Peyer's patch (tissue), 4 donors: ENCODE data around the gene SGMS2.

ENCODE experiments used
- CTCF ChIP-seq, 6 experiments: fragments of 450-650 bp in 4 of 6; fragments of 200-600 bp in 2 of 6; sonication (generic) in 1 of 6; IDR thresholded peaks; one replicate each; pipeline ENCODE4 v1.5.1; 2017 to 2019; ENCODE audit warnings: antibody characterized with exemption in 6 of 6, mild to moderate bottlenecking in 3 of 6, moderate library complexity in 1 of 6
- POLR2A ChIP-seq, 2 donors: fragments of 450-650 bp; IDR thresholded peaks; one replicate each; pipeline ENCODE4 v1.5.1; 2017; ENCODE audit warnings: antibody characterized with exemption in 2 of 2, mild to moderate bottlenecking in 2 of 2, moderate library complexity in 2 of 2

GRCh38 chr4:107858158-107858742 is 33.5 kb downstream of the SGMS2 start:
- TF ChIP-seq CTCF (IDR thresholded peaks at IDR 0.05) (no peak), POLR2A (IDR thresholded peaks at IDR 0.05) (no peak)
